Prostate gland (tissue), 2 donors: ENCODE data around the gene ADARB1.

ENCODE experiments used
- POLR2A ChIP-seq: fragments of 450-650 bp; IDR thresholded peaks from one replicate; pipeline ENCODE4 v1.6.1; 2016; ENCODE audit warnings: antibody characterized with exemption, mild to moderate bottlenecking
- POLR2AphosphoS5 ChIP-seq: sonication (generic); formaldehyde crosslinking; IDR thresholded peaks from one replicate; pipeline ENCODE4 v1.6.1; 2017; ENCODE audit warnings: antibody characterized with exemption
- TF ChIP-seq, protein P1 (sequence below), 4 experiments: fragments of 200-600 bp in 2 of 4; fragments of 450-650 bp in 2 of 4; sonication (generic) in 2 of 4; IDR thresholded peaks; 1 replicate in 3 of 4; 2 replicates in 1 of 4; pipeline ENCODE4 v1.5.1; 2016 to 2019; ENCODE audit warnings: antibody characterized with exemption in 4 of 4, mild to moderate bottlenecking in 2 of 4, moderate library complexity in 2 of 4

- TF ChIP-seq, protein P1, sequence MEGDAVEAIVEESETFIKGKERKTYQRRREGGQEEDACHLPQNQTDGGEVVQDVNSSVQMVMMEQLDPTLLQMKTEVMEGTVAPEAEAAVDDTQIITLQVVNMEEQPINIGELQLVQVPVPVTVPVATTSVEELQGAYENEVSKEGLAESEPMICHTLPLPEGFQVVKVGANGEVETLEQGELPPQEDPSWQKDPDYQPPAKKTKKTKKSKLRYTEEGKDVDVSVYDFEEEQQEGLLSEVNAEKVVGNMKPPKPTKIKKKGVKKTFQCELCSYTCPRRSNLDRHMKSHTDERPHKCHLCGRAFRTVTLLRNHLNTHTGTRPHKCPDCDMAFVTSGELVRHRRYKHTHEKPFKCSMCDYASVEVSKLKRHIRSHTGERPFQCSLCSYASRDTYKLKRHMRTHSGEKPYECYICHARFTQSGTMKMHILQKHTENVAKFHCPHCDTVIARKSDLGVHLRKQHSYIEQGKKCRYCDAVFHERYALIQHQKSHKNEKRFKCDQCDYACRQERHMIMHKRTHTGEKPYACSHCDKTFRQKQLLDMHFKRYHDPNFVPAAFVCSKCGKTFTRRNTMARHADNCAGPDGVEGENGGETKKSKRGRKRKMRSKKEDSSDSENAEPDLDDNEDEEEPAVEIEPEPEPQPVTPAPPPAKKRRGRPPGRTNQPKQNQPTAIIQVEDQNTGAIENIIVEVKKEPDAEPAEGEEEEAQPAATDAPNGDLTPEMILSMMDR (IDR thresholded peaks at IDR 0.05) = no peak
- TF ChIP-seq POLR2A (no peak), POLR2AphosphoS5 (no peak)
These were observed 46.9 kb upstream of the ADARB1 start for GRCh38 chr21:45027241-45028196.
